ENCODE measurements around the gene PMP22.
"Not testable (repeated sequence)": the region's sequence is repeated elsewhere in the genome, so short reads cannot be mapped to it uniquely, and the experiment has no call there.

Gene PMP22

GRCh38 chr17:15213381-15214087, 51.6 kb downstream of the PMP22 start:
- DNase-seq (ENCODE audit: low read depth in 2 of 2), result no peak

DNA sequence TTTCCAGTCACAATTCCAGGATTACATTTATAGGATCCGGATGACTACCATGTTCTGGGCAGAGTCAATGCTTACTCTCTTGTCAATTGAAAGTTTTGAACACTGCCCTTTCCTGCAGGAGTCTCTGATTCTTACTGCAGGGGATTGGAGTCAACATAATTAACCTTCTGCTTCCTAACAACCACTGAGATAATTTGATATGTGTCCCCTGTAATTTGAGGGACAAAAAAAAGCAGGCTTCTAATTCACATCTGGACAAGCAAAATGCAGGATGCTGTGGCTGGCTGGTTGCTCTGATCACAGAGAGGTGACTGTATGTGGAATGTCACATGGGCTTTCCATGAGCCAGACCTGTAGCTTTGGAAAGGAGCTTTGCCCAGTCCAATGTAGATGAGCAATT, 54.9 kb downstream of the PMP22 start:
- DNase-seq (ENCODE audit: low read depth in 2 of 2), result no peak

DNA sequence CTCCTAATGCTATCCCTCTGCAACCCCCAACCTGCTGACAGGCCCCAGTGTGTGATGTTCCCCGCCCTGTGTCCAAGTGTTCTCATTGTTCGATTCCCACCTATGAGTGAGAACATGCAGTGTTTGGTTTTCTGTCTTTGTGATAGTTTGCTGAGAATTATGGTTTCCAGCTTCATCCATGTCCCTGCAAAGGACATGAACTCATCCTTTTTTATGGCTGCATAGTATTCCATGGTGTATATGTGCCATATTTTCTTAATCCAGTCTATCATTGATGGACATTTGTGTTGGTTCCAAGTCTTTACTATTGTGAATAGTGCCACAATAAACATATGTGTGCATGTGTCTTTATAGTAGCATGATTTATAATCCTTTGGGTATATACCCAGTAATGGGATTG, 62.1 kb downstream of the PMP22 start:
- DNase-seq (ENCODE audit: low read depth in 2 of 2), result not testable (repeated sequence)

- DNase-seq (ENCODE audit: low read depth in 2 of 2), result not testable (repeated sequence)
Measured at GRCh38 chr17:15200574-15200973, 64.6 kb downstream of the PMP22 start.

DNA sequence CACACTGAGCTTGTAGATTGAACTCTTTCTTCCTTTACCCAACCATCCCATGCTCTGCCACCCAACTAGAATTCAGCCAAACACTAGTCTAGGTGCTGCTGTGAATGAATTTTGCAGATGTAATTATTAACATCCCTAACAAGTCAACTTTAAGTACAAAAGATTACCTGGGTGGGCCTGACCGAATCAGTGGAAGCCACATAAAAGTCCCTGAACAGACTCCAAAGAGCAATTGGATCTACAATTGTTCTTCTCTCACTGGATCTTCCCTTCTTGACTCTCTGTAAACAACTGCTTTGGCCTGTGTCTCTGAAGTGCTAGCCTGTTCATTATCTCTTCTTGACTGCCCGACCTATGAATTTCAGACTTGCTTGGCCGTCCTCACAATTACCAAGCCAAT, 67.9 kb downstream of the PMP22 start:
- DNase-seq (ENCODE audit: low read depth in 2 of 2), result no peak

- no peak for DNase-seq (ENCODE audit: low read depth in 2 of 2)
Measured at GRCh38 chr17:15194859-15195277, 70.3 kb downstream of the PMP22 start.

- DNase-seq (ENCODE audit: low read depth in 2 of 2), result no peak
Measured at GRCh38 chr17:15185625-15185991, 79.5 kb downstream of the PMP22 start.

DNA sequence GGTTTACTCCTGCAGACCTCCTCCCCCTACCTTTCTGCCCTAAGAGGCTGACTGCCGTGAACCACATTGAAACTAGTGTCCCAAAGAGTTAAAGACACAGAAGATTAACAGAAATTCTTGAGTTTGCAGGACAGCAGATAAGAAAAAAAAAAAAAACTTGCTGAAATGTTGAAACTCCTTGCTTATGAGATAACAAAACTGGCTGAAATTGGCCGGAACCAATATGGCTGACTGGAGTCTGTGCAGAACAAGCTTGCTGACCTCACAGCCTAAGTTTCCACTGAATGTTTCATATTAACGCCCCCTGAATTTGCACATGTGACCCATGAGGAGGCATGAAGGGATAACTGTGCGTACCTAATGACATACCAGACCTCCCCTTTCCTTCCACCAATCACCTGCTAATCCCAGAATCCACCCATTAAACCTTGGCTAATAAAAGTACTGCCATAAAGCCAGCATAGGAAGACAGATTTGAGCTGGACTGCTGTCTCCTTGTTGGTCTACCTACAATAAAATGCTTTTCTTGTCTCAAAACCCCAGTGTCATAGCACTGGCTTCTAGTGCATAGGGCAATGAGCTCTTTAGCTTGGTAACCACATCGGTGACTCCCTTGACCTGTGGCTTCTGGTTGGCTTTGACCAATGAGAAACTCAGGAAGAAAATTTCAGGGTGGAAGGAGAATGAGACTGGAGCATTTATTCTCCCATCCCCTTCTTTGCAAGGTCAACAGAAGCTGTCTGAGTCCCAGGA, 80.1 kb downstream of the PMP22 start:
- DNase-seq (ENCODE audit: low read depth in 2 of 2), result no peak

- no peak for DNase-seq (ENCODE audit: low read depth in 2 of 2)
Measured at GRCh38 chr17:15181816-15182215, 83.3 kb downstream of the PMP22 start.

GRCh38 chr17:15181333-15181732, 83.8 kb downstream of the PMP22 start:
- DNase-seq (ENCODE audit: low read depth in 2 of 2), result no peak

- no peak for DNase-seq (ENCODE audit: low read depth in 2 of 2)
Measured at GRCh38 chr17:15180121-15180561, 85.0 kb downstream of the PMP22 start.

Data from stimulated activated CD8-positive, alpha-beta memory T cell treated with anti-CD3 and anti-CD28 coated beads, Interleukin-2, amount 100 ng/mL, for 1 hour (primary cell).